ENCODE results near the gene SYT9.

SYT9 gene

GRCh38 chr11:7413961-7414915 lies 162.5 kb downstream of the SYT9 start:
- TF ChIP-seq YY1 (IDR thresholded peaks at IDR 0.05; ENCODE audit: insufficient read depth, insufficient read length), result no peak
- TF ChIP-seq ZNF274 (IDR thresholded peaks at IDR 0.05; ENCODE audit: low read depth, low read length), result no peak
- TF ChIP-seq SUZ12 (IDR thresholded peaks at IDR 0.05; ENCODE audit: extremely low read depth, insufficient read depth, insufficient read length), result no peak
- H3K4me3 ChIP-seq (ENCODE audit: insufficient read length, low read depth), result no peak overlapping the region
- no peaks in the 10 kb centered on the region for H3K36me3 ChIP-seq (ENCODE audit: insufficient read depth, insufficient read length, low read length)
- no peaks in the 10 kb centered on the region for H3K9me3 ChIP-seq (ENCODE audit: insufficient read depth, low read length)
- no peak for DNase-seq (ENCODE audit: low read depth, low spot score)
- H3K27me3 ChIP-seq (ENCODE audit: insufficient read depth, insufficient read length), result no peaks in the 10 kb centered on the region
- H3K4me1 ChIP-seq (ENCODE audit: insufficient read depth, insufficient read length), result peaks cover 8% of the 10 kb centered on the region
- H3K9ac ChIP-seq (ENCODE audit: insufficient read length, low read depth), result no peak overlapping the region

DNA sequence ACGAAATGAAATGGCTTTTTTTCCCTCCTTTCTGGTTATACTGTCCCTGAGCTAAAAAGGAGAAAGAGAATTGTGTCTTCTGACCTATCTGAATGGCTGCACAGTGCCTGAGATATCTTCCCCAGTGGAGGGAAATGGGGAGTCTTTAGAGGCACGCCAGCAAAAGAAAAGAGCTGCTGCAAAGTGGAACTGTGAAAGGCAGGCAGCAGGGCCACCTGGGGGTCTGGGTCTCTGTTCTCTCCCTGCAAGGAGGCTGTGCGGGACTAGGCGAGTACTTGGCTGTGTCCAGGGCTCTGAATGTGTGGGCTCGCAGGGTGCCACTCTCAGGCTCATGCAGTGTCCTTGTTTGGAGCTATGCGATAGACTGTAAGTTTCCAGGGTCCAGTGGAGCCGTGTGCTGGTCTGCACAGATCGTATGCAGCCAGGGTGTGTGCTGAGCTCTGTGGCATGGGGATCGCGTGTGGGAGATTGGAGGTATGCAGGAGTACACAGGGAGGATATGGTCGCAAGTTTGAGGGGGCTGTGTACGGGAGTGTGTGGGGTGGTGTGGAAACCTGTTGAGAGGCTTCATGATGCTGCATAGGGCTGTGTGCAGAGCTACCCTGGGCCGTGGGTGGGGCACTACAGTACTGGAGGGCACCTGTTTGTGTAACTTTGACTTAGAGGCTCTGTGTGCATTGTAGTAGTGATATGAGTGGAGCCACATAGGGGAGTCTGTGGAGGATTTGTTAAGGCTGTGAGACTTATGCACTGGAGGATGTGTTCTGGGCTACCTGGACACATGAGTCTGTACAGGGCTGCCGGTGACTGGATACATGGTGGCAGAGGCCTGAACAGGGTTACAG lies 163.5 kb downstream of the SYT9 start:
- H3K4me1 ChIP-seq (ENCODE audit: insufficient read depth, insufficient read length), result peaks cover 8% of the 10 kb centered on the region
- H3K9me3 ChIP-seq (ENCODE audit: insufficient read depth, low read length), result no peaks in the 10 kb centered on the region
- no peaks in the 10 kb centered on the region for H3K36me3 ChIP-seq (ENCODE audit: insufficient read depth, insufficient read length, low read length)
- no peak overlapping the region for H3K9ac ChIP-seq (ENCODE audit: insufficient read length, low read depth)
- no peaks in the 10 kb centered on the region for H3K27me3 ChIP-seq (ENCODE audit: insufficient read depth, insufficient read length)
- TF ChIP-seq ZNF274 (IDR thresholded peaks at IDR 0.05; ENCODE audit: low read depth, low read length) (no peak), YY1 (IDR thresholded peaks at IDR 0.05; ENCODE audit: insufficient read depth, insufficient read length) (no peak), SUZ12 (IDR thresholded peaks at IDR 0.05; ENCODE audit: extremely low read depth, insufficient read depth, insufficient read length) (no peak)
- no peak overlapping the region for H3K4me3 ChIP-seq (ENCODE audit: insufficient read length, low read depth)
- no peak for DNase-seq (ENCODE audit: low read depth, low spot score)

DNA sequence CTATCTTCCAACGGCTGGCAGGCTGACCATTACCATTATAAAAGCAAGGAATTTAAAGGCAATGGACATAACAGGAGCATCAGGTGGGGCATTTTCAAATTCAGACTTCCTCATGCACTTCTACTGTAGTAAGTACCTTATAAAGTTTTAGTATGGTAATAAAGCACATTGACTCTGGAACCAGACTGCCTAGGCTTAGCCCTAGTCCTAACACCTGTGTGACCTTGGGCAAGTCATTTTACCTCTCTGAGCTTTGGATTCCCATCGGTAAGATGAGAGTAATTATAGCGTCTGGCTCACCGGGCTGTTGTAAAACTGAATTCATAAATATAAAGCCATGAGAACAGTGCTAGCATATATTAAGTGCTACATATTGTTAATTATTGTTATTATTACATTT lies 164.4 kb downstream of the SYT9 start:
- Histone ChIP-seq H3K4me3 (ENCODE audit: insufficient read length, low read depth) (no peak overlapping the region), H3K36me3 (ENCODE audit: insufficient read depth, insufficient read length, low read length) (no peaks in the 10 kb centered on the region), H3K9ac (ENCODE audit: insufficient read length, low read depth) (no peak overlapping the region), H3K27me3 (ENCODE audit: insufficient read depth, insufficient read length) (no peaks in the 10 kb centered on the region), H3K9me3 (ENCODE audit: insufficient read depth, low read length) (no peaks in the 10 kb centered on the region), H3K4me1 (ENCODE audit: insufficient read depth, insufficient read length) (peaks cover 8% of the 10 kb centered on the region)
- TF ChIP-seq YY1 (IDR thresholded peaks at IDR 0.05; ENCODE audit: insufficient read depth, insufficient read length) (no peak), ZNF274 (IDR thresholded peaks at IDR 0.05; ENCODE audit: low read depth, low read length) (no peak), SUZ12 (IDR thresholded peaks at IDR 0.05; ENCODE audit: extremely low read depth, insufficient read depth, insufficient read length) (no peak)
- no peak for DNase-seq (ENCODE audit: low read depth, low spot score)

- H3K27me3 ChIP-seq (ENCODE audit: insufficient read depth, insufficient read length), result no peaks in the 10 kb centered on the region
- no peaks in the 10 kb centered on the region for H3K9me3 ChIP-seq (ENCODE audit: insufficient read depth, low read length)
- H3K4me3 ChIP-seq (ENCODE audit: insufficient read length, low read depth), result no peak overlapping the region
- H3K9ac ChIP-seq (ENCODE audit: insufficient read length, low read depth), result no peak overlapping the region
- no peaks in the 10 kb centered on the region for H3K36me3 ChIP-seq (ENCODE audit: insufficient read depth, insufficient read length, low read length)
- DNase-seq (ENCODE audit: low read depth, low spot score), result no peak
- H3K4me1 ChIP-seq (ENCODE audit: insufficient read depth, insufficient read length), result peaks cover 8% of the 10 kb centered on the region
- no peak for TF ChIP-seq ZNF274 (IDR thresholded peaks at IDR 0.05; ENCODE audit: low read depth, low read length)
- TF ChIP-seq SUZ12 (IDR thresholded peaks at IDR 0.05; ENCODE audit: extremely low read depth, insufficient read depth, insufficient read length), result no peak
- no peak for TF ChIP-seq YY1 (IDR thresholded peaks at IDR 0.05; ENCODE audit: insufficient read depth, insufficient read length)
Measured at GRCh38 chr11:7417328-7417727, 165.6 kb downstream of the SYT9 start.

DNA sequence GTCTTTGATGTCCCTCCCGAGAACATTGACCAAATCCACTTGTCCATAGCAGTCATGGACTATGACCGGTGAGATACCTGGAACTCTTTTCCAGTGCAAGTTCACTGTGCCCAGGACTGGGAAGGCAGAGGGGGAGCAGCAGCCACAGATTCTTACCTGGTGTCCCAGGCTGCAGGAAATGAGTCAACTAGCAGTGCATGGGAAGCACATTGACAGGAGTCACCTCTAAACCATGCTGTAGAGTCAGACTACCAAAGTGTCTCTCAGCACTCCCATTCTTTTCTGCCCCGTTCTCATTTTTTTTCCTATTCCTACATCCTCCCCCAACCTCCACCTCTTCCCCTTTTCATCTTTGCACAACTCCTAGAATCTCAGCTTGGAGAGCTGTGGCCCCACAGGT lies 166.4 kb downstream of the SYT9 start:
- H3K9me3 ChIP-seq (ENCODE audit: insufficient read depth, low read length), result no peaks in the 10 kb centered on the region
- DNase-seq (ENCODE audit: low read depth, low spot score), result no peak
- no peaks in the 10 kb centered on the region for H3K27me3 ChIP-seq (ENCODE audit: insufficient read depth, insufficient read length)
- TF ChIP-seq YY1 (IDR thresholded peaks at IDR 0.05; ENCODE audit: insufficient read depth, insufficient read length) (no peak), ZNF274 (IDR thresholded peaks at IDR 0.05; ENCODE audit: low read depth, low read length) (no peak), SUZ12 (IDR thresholded peaks at IDR 0.05; ENCODE audit: extremely low read depth, insufficient read depth, insufficient read length) (no peak)
- no peaks in the 10 kb centered on the region for H3K36me3 ChIP-seq (ENCODE audit: insufficient read depth, insufficient read length, low read length)
- H3K9ac ChIP-seq (ENCODE audit: insufficient read length, low read depth), result no peak overlapping the region
- H3K4me3 ChIP-seq (ENCODE audit: insufficient read length, low read depth), result no peak overlapping the region
- H3K4me1 ChIP-seq (ENCODE audit: insufficient read depth, insufficient read length), result peaks cover 8% of the 10 kb centered on the region

DNA sequence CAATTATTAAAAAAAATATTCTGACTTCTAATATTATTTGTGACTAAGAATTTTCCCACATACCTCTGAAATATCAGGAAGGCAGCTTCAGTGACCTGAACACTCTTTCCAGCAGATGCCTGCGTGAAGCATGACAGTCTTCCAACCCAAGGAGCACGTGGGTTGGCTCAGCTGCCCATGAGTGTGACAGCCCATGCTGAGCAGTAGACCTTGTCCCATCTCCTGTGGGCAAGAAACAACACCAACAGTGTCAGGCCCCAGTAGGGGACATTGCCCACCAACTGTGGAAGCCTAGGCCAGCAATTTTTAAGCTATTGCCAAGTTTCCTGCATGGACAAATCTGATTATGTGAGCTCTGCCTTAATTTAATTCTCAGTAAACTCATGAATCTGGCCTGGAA lies 167.2 kb downstream of the SYT9 start:
- Histone ChIP-seq H3K9ac (ENCODE audit: insufficient read length, low read depth) (no peak overlapping the region), H3K36me3 (ENCODE audit: insufficient read depth, insufficient read length, low read length) (no peaks in the 10 kb centered on the region), H3K27me3 (ENCODE audit: insufficient read depth, insufficient read length) (no peaks in the 10 kb centered on the region), H3K4me1 (ENCODE audit: insufficient read depth, insufficient read length) (peaks cover 8% of the 10 kb centered on the region), H3K4me3 (ENCODE audit: insufficient read length, low read depth) (no peak overlapping the region), H3K9me3 (ENCODE audit: insufficient read depth, low read length) (no peaks in the 10 kb centered on the region)
- no peak for DNase-seq (ENCODE audit: low read depth, low spot score)
- no peak for TF ChIP-seq YY1 (IDR thresholded peaks at IDR 0.05; ENCODE audit: insufficient read depth, insufficient read length)
- no peak for TF ChIP-seq SUZ12 (IDR thresholded peaks at IDR 0.05; ENCODE audit: extremely low read depth, insufficient read depth, insufficient read length)
- TF ChIP-seq ZNF274 (IDR thresholded peaks at IDR 0.05; ENCODE audit: low read depth, low read length), result no peak

DNA sequence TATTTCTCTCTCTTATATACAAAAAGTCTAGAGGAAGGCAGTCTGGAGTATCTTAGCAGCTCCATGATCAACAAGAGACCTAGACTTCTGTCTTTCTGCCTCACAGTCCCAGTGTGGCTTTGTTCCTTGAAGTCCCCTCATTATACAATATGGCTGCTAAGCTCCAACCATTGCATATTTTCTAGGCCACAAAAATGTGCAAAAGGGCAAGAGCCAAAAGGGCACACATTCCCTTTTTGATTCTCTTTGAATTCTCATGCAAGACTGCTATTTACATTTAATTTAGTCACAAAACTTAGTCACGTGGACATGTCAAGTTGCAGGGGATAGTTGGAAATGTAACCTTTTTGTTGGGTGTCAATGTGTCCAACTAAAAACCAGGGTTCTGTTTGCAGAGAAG lies 169.4 kb downstream of the SYT9 start:
- H3K36me3 ChIP-seq (ENCODE audit: insufficient read depth, insufficient read length, low read length), result no peaks in the 10 kb centered on the region
- no peaks in the 10 kb centered on the region for H3K9me3 ChIP-seq (ENCODE audit: insufficient read depth, low read length)
- H3K27me3 ChIP-seq (ENCODE audit: insufficient read depth, insufficient read length), result no peaks in the 10 kb centered on the region
- H3K4me1 ChIP-seq (ENCODE audit: insufficient read depth, insufficient read length), result peaks cover 6% of the 10 kb centered on the region
- H3K9ac ChIP-seq (ENCODE audit: insufficient read length, low read depth), result no peak overlapping the region
- TF ChIP-seq SUZ12 (IDR thresholded peaks at IDR 0.05; ENCODE audit: extremely low read depth, insufficient read depth, insufficient read length), result no peak
- TF ChIP-seq ZNF274 (IDR thresholded peaks at IDR 0.05; ENCODE audit: low read depth, low read length), result no peak
- no peak for DNase-seq (ENCODE audit: low read depth, low spot score)
- no peak overlapping the region for H3K4me3 ChIP-seq (ENCODE audit: insufficient read length, low read depth)

Measured in NT2/D1 (cell line).